H9 (cell line): Measurements from ENCODE around the gene ZMAT5. TPM values are rescaled to one million over a fixed set of nuclear protein-coding genes. Genes with fewer than 3 reads are reported as not detected.

Source experiments
- DNase-seq: peaks from one replicate; pipeline ENCODE4 v3.0.0-alpha.2; 2017
- H2AFZ ChIP-seq: one replicate; pipeline ENCODE4 v1.6.1; 2013; ENCODE audit warnings: mild to moderate bottlenecking, low read length, control low read depth, moderate library complexity
- H2AK5ac ChIP-seq: 2 replicates; pipeline ENCODE4 v1.6.1; 2013; ENCODE audit warnings: low read length, control low read depth, mixed read lengths; ENCODE audit not compliant: insufficient read length
- H2BK120ac ChIP-seq: one replicate; pipeline ENCODE4 v1.6.1; 2013; ENCODE audit warnings: low read depth, mild to moderate bottlenecking, low read length, control low read depth, inconsistent platforms; ENCODE audit not compliant: poor library complexity, severe bottlenecking
- H2BK12ac ChIP-seq: 2 replicates; pipeline ENCODE4 v1.6.1; 2013; ENCODE audit warnings: low read length, control low read depth, mixed read lengths, low read depth; ENCODE audit not compliant: insufficient read length
- H2BK15ac ChIP-seq: 2 replicates; pipeline ENCODE4 v1.6.1; 2013; ENCODE audit warnings: low read depth, low read length, control low read depth
- H2BK20ac ChIP-seq: one replicate; pipeline ENCODE4 v1.6.1; 2013; ENCODE audit warnings: low read depth, mild to moderate bottlenecking, low read length, control low read depth, inconsistent platforms; ENCODE audit not compliant: poor library complexity, severe bottlenecking
- H2BK5ac ChIP-seq: 2 replicates; pipeline ENCODE4 v1.6.1; 2013; ENCODE audit warnings: low read length, control low read depth, mixed read lengths; ENCODE audit not compliant: insufficient read length
- H3K14ac ChIP-seq: 2 replicates; pipeline ENCODE4 v1.6.1; 2013; ENCODE audit warnings: low read length, control low read depth; ENCODE audit not compliant: insufficient read depth
- H3K18ac ChIP-seq: 2 replicates; pipeline ENCODE4 v1.6.1; 2013; ENCODE audit warnings: low read depth, mild to moderate bottlenecking, mixed read lengths, low read length, control low read depth; ENCODE audit not compliant: insufficient read length
- H3K23ac ChIP-seq: 2 replicates; pipeline ENCODE4 v1.6.1; 2013; ENCODE audit warnings: low read length, control low read depth, mixed read lengths, low read depth; ENCODE audit not compliant: insufficient read length
- H3K23me2 ChIP-seq: 2 replicates; pipeline ENCODE4 v1.6.1; 2013; ENCODE audit warnings: low read depth, mild to moderate bottlenecking, mixed read lengths, low read length, control low read depth; ENCODE audit not compliant: insufficient read length, poor library complexity, severe bottlenecking
- H3K27ac ChIP-seq: 2 replicates; pipeline ENCODE4 v1.5.1; 2013; ENCODE audit warnings: low read length, control low read depth, mixed read lengths, low read depth; ENCODE audit not compliant: insufficient read length
- H3K27me3 ChIP-seq: 2 replicates; pipeline ENCODE4 v1.6.1; 2013; ENCODE audit warnings: low read length, control low read depth, inconsistent platforms; ENCODE audit not compliant: insufficient read depth
- H3K4ac ChIP-seq: 2 replicates; pipeline ENCODE4 v1.6.1; 2013; ENCODE audit warnings: low read depth, mild to moderate bottlenecking, control low read depth, inconsistent platforms, low read length, moderate library complexity
- H3K4me1 ChIP-seq: 2 replicates; pipeline ENCODE4 v1.6.1; 2013; ENCODE audit warnings: low read length, control low read depth, inconsistent platforms; ENCODE audit not compliant: insufficient read depth
- H3K4me2 ChIP-seq: 2 replicates; pipeline ENCODE4 v1.6.1; 2013; ENCODE audit warnings: low read length, control low read depth, mixed read lengths; ENCODE audit not compliant: insufficient read length, insufficient read depth
- H3K56ac ChIP-seq: 2 replicates; pipeline ENCODE4 v1.6.1; 2013; ENCODE audit warnings: low read depth, mild to moderate bottlenecking, mixed read lengths, low read length, control low read depth; ENCODE audit not compliant: insufficient read length
- H3K79me1 ChIP-seq: 2 replicates; pipeline ENCODE4 v1.6.1; 2013; ENCODE audit warnings: low read depth, mild to moderate bottlenecking, moderate library complexity, low read length, control low read depth, inconsistent platforms; ENCODE audit not compliant: insufficient read depth, poor library complexity, severe bottlenecking
- H3K79me2 ChIP-seq: 2 replicates; pipeline ENCODE4 v1.6.1; 2013; ENCODE audit warnings: low read length, control low read depth, inconsistent platforms; ENCODE audit not compliant: insufficient read depth
- H3K9ac ChIP-seq: 2 replicates; pipeline ENCODE4 v1.6.1; 2013; ENCODE audit warnings: low read length, control low read depth, mixed read lengths; ENCODE audit not compliant: insufficient read length; ENCODE audit errors: extremely low read depth
- H3K9me3 ChIP-seq: one replicate; pipeline ENCODE4 v1.6.1; 2013; ENCODE audit warnings: low read depth, low read length, inconsistent platforms; ENCODE audit not compliant: control insufficient read depth
- H3T11ph ChIP-seq: one replicate; pipeline ENCODE4 v1.6.1; 2013; ENCODE audit warnings: mild to moderate bottlenecking, low read length, control low read depth, inconsistent platforms
- H4K20me1 ChIP-seq: one replicate; pipeline ENCODE4 v1.6.1; 2013; ENCODE audit not compliant: control insufficient read depth, insufficient read length, insufficient read depth
- H4K5ac ChIP-seq: 2 replicates; pipeline ENCODE4 v1.6.1; 2013; ENCODE audit warnings: low read depth, mild to moderate bottlenecking, mixed read lengths, low read length, control low read depth; ENCODE audit not compliant: insufficient read length
- H4K8ac ChIP-seq: replicated peaks from 2 replicates; pipeline ENCODE4 v1.6.1; 2013; ENCODE audit warnings: low read length, control low read depth, mixed read lengths, low read depth; ENCODE audit not compliant: insufficient read length
- H4K91ac ChIP-seq: 2 replicates; pipeline ENCODE4 v1.6.1; 2013; ENCODE audit warnings: low read depth, mild to moderate bottlenecking, moderate library complexity, mixed read lengths, low read length, control low read depth; ENCODE audit not compliant: insufficient read length
- H3K27ac Mint-ChIP-seq, 3 experiments: 2 replicates in 2 of 3; 3 replicates in 1 of 3; pipeline ENCODE4 v1.8.0; 2020 to 2021; ENCODE audit warnings: mixed read lengths in 3 of 3, mild to moderate bottlenecking in 1 of 3, moderate library complexity in 1 of 3
- H3K27me3 Mint-ChIP-seq: 2 replicates; pipeline ENCODE4 v1.8.0; 2021; ENCODE audit warnings: low read depth, mild to moderate bottlenecking, moderate library complexity, mixed read lengths
- H3K36me3 Mint-ChIP-seq, 3 experiments: 2 replicates in 2 of 3; 3 replicates in 1 of 3; pipeline ENCODE4 v1.8.0; 2020 to 2021; ENCODE audit warnings: low read depth in 3 of 3, mixed read lengths in 3 of 3; ENCODE audit not compliant: insufficient read depth in 1 of 3
- H3K4me1 Mint-ChIP-seq, 2 experiments: 2 replicates each; pipeline ENCODE4 v1.8.0; 2020; ENCODE audit warnings: mixed read lengths in 2 of 2
- H3K4me3 Mint-ChIP-seq, 2 experiments: 2 replicates in 1 of 2; 3 replicates in 1 of 2; pipeline ENCODE4 v1.8.0; 2020 to 2021; ENCODE audit warnings: mild to moderate bottlenecking in 2 of 2, mixed read lengths in 2 of 2, moderate library complexity in 1 of 2
- H3K9me3 Mint-ChIP-seq, 2 experiments: 2 replicates in 1 of 2; 3 replicates in 1 of 2; pipeline ENCODE4 v1.8.0; 2020; ENCODE audit warnings: mild to moderate bottlenecking in 2 of 2, mixed read lengths in 2 of 2, moderate library complexity in 1 of 2
- WGBS: extraction: QIAGEN DNeasy Blood & Tissue Kit; methylation state at CpG from one replicate; pipeline ENCODE4 v1.1.7; 2013; ENCODE audit warnings: missing lambda C conversion rate, low lambda C conversion rate, mixed read lengths; ENCODE audit not compliant: insufficient read length; ENCODE audit errors: extremely low coverage; 5-methylcytosine and 5-hydroxymethylcytosine counted together
- total RNA-seq: library from RNA; stranded (reverse); gene quantifications from 2 replicates; pipeline ENCODE4 v1.2.1, GENCODE V29; 2021
- TF ChIP-seq, protein P1 (sequence below): fragments of 200-600 bp; sonication (generic); conservative IDR thresholded peaks from 3 replicates; pipeline ENCODE4 v1.8.0; 2021; ENCODE audit warnings: antibody characterized with exemption, mild to moderate bottlenecking

The ZMAT5 gene
- total RNA-seq, 1 experiment from 2014 or later, result 13.9 TPM

DNA sequence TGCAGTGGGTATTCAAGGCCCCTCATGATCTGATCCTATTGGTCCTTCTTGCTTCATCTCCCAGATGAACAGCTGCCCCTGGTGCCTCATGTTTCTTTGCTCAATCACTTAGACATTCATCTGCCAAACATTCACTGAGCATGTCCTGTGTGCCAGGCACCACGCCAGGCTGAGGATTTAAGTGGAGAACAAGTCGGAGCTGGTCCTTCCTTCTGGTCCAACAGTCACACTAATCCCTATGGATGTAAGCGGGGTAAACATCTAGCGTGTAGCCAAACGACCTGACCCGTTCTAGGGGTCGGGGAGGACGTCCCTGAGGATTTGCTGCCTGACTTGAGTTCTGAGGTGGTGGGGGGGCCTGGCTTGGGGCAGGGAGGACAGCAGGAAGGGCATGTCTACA lies 21.9 kb downstream of the ZMAT5 start:
- no peaks in the 10 kb centered on the region for H3K27me3 ChIP-seq
- no peaks in the 10 kb centered on the region for H3K9me3 ChIP-seq
- no peak overlapping the region for H3K4me3 Mint-ChIP-seq
- no peak overlapping the region for H2BK12ac ChIP-seq
- no peak overlapping the region for H2BK120ac ChIP-seq
- H4K5ac ChIP-seq, result no peak overlapping the region
- no peak overlapping the region for H3K23ac ChIP-seq
- H3K4me2 ChIP-seq, result no peak overlapping the region
- H2BK15ac ChIP-seq, result no peak overlapping the region
- no peak overlapping the region for H3K18ac ChIP-seq
- no peaks in the 10 kb centered on the region for H3K79me1 ChIP-seq
- no peak overlapping the region for H2BK5ac ChIP-seq
- no peak overlapping the region for H3K27ac ChIP-seq
- H3K4me1 Mint-ChIP-seq, result peaks cover 4 to 6% of the 10 kb centered on the region in 2 experiments
- no peak overlapping the region for H2AK5ac ChIP-seq
- no peaks in the 10 kb centered on the region for H4K20me1 ChIP-seq
- no peak overlapping the region for H3K14ac ChIP-seq
- no peaks in the 10 kb centered on the region for H3K27me3 Mint-ChIP-seq
- no peak overlapping the region for H3K4ac ChIP-seq
- H3K9ac ChIP-seq, result no peak overlapping the region
- no peak overlapping the region for H3T11ph ChIP-seq
- no peaks in the 10 kb centered on the region for H3K4me1 ChIP-seq
- TF ChIP-seq, protein P1, sequence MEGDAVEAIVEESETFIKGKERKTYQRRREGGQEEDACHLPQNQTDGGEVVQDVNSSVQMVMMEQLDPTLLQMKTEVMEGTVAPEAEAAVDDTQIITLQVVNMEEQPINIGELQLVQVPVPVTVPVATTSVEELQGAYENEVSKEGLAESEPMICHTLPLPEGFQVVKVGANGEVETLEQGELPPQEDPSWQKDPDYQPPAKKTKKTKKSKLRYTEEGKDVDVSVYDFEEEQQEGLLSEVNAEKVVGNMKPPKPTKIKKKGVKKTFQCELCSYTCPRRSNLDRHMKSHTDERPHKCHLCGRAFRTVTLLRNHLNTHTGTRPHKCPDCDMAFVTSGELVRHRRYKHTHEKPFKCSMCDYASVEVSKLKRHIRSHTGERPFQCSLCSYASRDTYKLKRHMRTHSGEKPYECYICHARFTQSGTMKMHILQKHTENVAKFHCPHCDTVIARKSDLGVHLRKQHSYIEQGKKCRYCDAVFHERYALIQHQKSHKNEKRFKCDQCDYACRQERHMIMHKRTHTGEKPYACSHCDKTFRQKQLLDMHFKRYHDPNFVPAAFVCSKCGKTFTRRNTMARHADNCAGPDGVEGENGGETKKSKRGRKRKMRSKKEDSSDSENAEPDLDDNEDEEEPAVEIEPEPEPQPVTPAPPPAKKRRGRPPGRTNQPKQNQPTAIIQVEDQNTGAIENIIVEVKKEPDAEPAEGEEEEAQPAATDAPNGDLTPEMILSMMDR, result no peak
- no peak overlapping the region for H4K8ac ChIP-seq
- no peak overlapping the region for H3K27ac Mint-ChIP-seq
- no peak overlapping the region for H2BK20ac ChIP-seq
- no peaks in the 10 kb centered on the region for H3K79me2 ChIP-seq
- WGBS, result no CpG with 5 or more reads among the region's 8 CpGs
- no peak overlapping the region for H3K56ac ChIP-seq
- peaks cover 4% of the 10 kb centered on the region for H3K23me2 ChIP-seq
- no peak overlapping the region for H2AFZ ChIP-seq
- peaks cover 3 to 4% (median 3%) of the 10 kb centered on the region in 3 experiments; a peak in 5 of 7 replicates for H3K36me3 Mint-ChIP-seq
- no peak for DNase-seq
- H3K9me3 Mint-ChIP-seq, result no peaks in the 10 kb centered on the region
- H4K91ac ChIP-seq, result no peak overlapping the region
